WTC11 (cell line): Measurements from ENCODE around the gene PCNP. TPM values are rescaled to one million over a fixed set of nuclear protein-coding genes. Genes with fewer than 3 reads are reported as not detected.

Experiments used
- ATAC-seq: fragments of 200-7000 bp; cut with Tn5 transposase; 2 replicates; pipeline ENCODE4 v1.10.0; 2021; ENCODE audit warnings: mild to moderate bottlenecking, moderate library complexity
- CTCF ChIA-PET: fragments of 300-600 bp; sonication (Branson Sonifier 250); formaldehyde crosslinking; loops from one replicate; lab custom pipeline; 2021; ENCODE audit warnings: antibody characterized with exemption; lab: Charles Lee
- POLR2A ChIA-PET: fragments of 350-600 bp; sonication (Branson Sonifier 250); formaldehyde crosslinking; loops from one replicate; lab custom pipeline; 2021; ENCODE audit warnings: antibody characterized with exemption; lab: Charles Lee
- DNase-seq: peaks from one replicate; pipeline ENCODE4 v3.0.0; 2021; ENCODE audit warnings: low spot score
- H3K27ac Mint-ChIP-seq: 2 replicates; pipeline ENCODE4 v1.8.0; 2021; ENCODE audit warnings: mixed read lengths
- H3K27me3 Mint-ChIP-seq: 2 replicates; pipeline ENCODE4 v1.8.0; 2021; ENCODE audit warnings: low read depth, mild to moderate bottlenecking, moderate library complexity, mixed read lengths
- H3K36me3 Mint-ChIP-seq: 2 replicates; pipeline ENCODE4 v1.8.0; 2021; ENCODE audit warnings: mixed read lengths
- H3K4me1 Mint-ChIP-seq: 2 replicates; pipeline ENCODE4 v1.8.0; 2022; ENCODE audit warnings: mixed read lengths
- H3K4me3 Mint-ChIP-seq: 2 replicates; pipeline ENCODE4 v1.8.0; 2021; ENCODE audit warnings: mild to moderate bottlenecking, moderate library complexity, mixed read lengths
- H3K9me3 Mint-ChIP-seq: 2 replicates; pipeline ENCODE4 v1.8.0; 2021; ENCODE audit warnings: mixed read lengths
- AFF4 ChIP-seq: sonication (generic); formaldehyde crosslinking; IDR thresholded peaks from 2 replicates; pipeline ENCODE4 v1.8.1; 2023; ENCODE audit warnings: mild to moderate bottlenecking, missing genetic modification reagents, borderline replicate concordance
- ARID4B ChIP-seq: sonication (generic); formaldehyde crosslinking; IDR thresholded peaks from 2 replicates; pipeline ENCODE4 v1.8.0; 2023; ENCODE audit warnings: missing genetic modification reagents, mild to moderate bottlenecking, borderline replicate concordance
- ATF6 ChIP-seq: sonication (generic); formaldehyde crosslinking; IDR thresholded peaks from 2 replicates; pipeline ENCODE4 v1.8.1; 2023; ENCODE audit warnings: mild to moderate bottlenecking, missing genetic modification reagents
- E2F4 ChIP-seq: sonication (generic); formaldehyde crosslinking; IDR thresholded peaks from 2 replicates; pipeline ENCODE4 v1.8.1; 2022; ENCODE audit warnings: low read depth, mild to moderate bottlenecking, moderate library complexity, missing genetic modification reagents, borderline replicate concordance
- E2F5 ChIP-seq: sonication (generic); formaldehyde crosslinking; IDR thresholded peaks from 2 replicates; pipeline ENCODE4 v1.8.1; 2022; ENCODE audit warnings: mild to moderate bottlenecking, moderate library complexity, missing genetic modification reagents
- NR2C2 ChIP-seq: sonication (generic); formaldehyde crosslinking; IDR thresholded peaks from 2 replicates; pipeline ENCODE4 v1.8.0; 2022; ENCODE audit warnings: mild to moderate bottlenecking, missing genetic modification reagents
- PRRX2 ChIP-seq: fragments of 250-450 bp; sonication (Bioruptor Pico); IDR thresholded peaks from 2 replicates; pipeline ENCODE4 v1.8.0; 2021; ENCODE audit warnings: mild to moderate bottlenecking
- RELA ChIP-seq: sonication (generic); formaldehyde crosslinking; IDR thresholded peaks from 2 replicates; pipeline ENCODE4 v1.8.1; 2022; ENCODE audit warnings: missing genetic modification reagents, mild to moderate bottlenecking, borderline replicate concordance
- SP1 ChIP-seq: sonication (generic); formaldehyde crosslinking; conservative IDR thresholded peaks from 2 replicates; pipeline ENCODE4 v1.8.1; 2022; ENCODE audit warnings: missing genetic modification reagents
- TCF7 ChIP-seq: sonication (generic); formaldehyde crosslinking; IDR thresholded peaks from 2 replicates; pipeline ENCODE4 v1.8.0; 2022; ENCODE audit warnings: mild to moderate bottlenecking, low read depth, missing genetic modification reagents, moderate library complexity
- TEAD1 ChIP-seq: sonication (generic); formaldehyde crosslinking; IDR thresholded peaks from 2 replicates; pipeline ENCODE4 v1.8.0; 2022; ENCODE audit warnings: mild to moderate bottlenecking, missing genetic modification reagents
- TP53 ChIP-seq: sonication (generic); formaldehyde crosslinking; IDR thresholded peaks from 2 replicates; pipeline ENCODE4 v1.8.1; 2023; ENCODE audit warnings: mild to moderate bottlenecking, missing genetic modification reagents
- USF2 ChIP-seq: sonication (generic); formaldehyde crosslinking; IDR thresholded peaks from 2 replicates; pipeline ENCODE4 v1.8.1; 2023; ENCODE audit warnings: mild to moderate bottlenecking, missing genetic modification reagents, moderate library complexity
- ZBTB43 ChIP-seq: sonication (generic); formaldehyde crosslinking; IDR thresholded peaks from 2 replicates; pipeline ENCODE4 v1.8.1; 2023; ENCODE audit warnings: mild to moderate bottlenecking, missing genetic modification reagents
- ZNF121 ChIP-seq: sonication (generic); formaldehyde crosslinking; IDR thresholded peaks from 2 replicates; pipeline ENCODE4 v1.8.0; 2023; ENCODE audit warnings: missing genetic modification reagents
- ZNF138 ChIP-seq: sonication (generic); formaldehyde crosslinking; conservative IDR thresholded peaks from 2 replicates; pipeline ENCODE4 v1.8.1; 2022; ENCODE audit warnings: mild to moderate bottlenecking, moderate library complexity, missing genetic modification reagents
- ZNF263 ChIP-seq: sonication (generic); formaldehyde crosslinking; IDR thresholded peaks from 2 replicates; pipeline ENCODE4 v1.8.1; 2022; ENCODE audit warnings: low read depth, mild to moderate bottlenecking, moderate library complexity, missing genetic modification reagents
- ZNF317 ChIP-seq: sonication (generic); formaldehyde crosslinking; IDR thresholded peaks from 2 replicates; pipeline ENCODE4 v1.8.1; 2023; ENCODE audit warnings: low read depth, mild to moderate bottlenecking, moderate library complexity, missing genetic modification reagents, borderline replicate concordance
- total RNA-seq: library from RNA; stranded (reverse); gene quantifications from 3 replicates; pipeline ENCODE4 v1.2.3, GENCODE V29; 2021

PCNP gene
- total RNA-seq, 1 experiment from 2014 or later: 187 TPM

GRCh38 chr3:101619734-101620133, 45.8 kb downstream of the PCNP start:
- Mint-ChIP-seq H3K36me3 (peaks cover under 1% of the 10 kb centered on the region), H3K4me3 (no peak overlapping the region), H3K4me1 (no peaks in the 10 kb centered on the region), H3K27me3 (no peaks in the 10 kb centered on the region), H3K9me3 (peaks cover 10% of the 10 kb centered on the region), H3K27ac (no peak overlapping the region)
- ChIA-PET CTCF (no interaction called here), POLR2A (no interaction called here)
- no peak for TF ChIP-seq ZNF138 (CRISPR knock-in tag)
- no peak for TF ChIP-seq ZNF317
- TF ChIP-seq NR2C2 (CRISPR knock-in tag): no peak
- no peak for TF ChIP-seq TP53 (CRISPR knock-in tag)
- ATAC-seq: no peak
- DNase-seq: no peak

- peaks cover 7% of the 10 kb centered on the region; the same call in 1 of the 2 replicates for H3K4me1 Mint-ChIP-seq
- TF ChIP-seq ZNF263 (CRISPR knock-in tag) (no peak), PRRX2 (no peak), E2F5 (CRISPR knock-in tag) (no peak), ATF6 (no peak), RELA (CRISPR knock-in tag) (no peak), ZNF317 (no peak), E2F4 (CRISPR knock-in tag) (no peak), ZNF121 (CRISPR knock-in tag) (no peak), SP1 (CRISPR knock-in tag) (no peak), USF2 (CRISPR knock-in tag) (no peak), TCF7 (no peak), TP53 (CRISPR knock-in tag) (no peak), ZBTB43 (CRISPR knock-in tag) (no peak)
- no peak overlapping the region for H3K4me3 Mint-ChIP-seq
- peaks cover 17% of the 10 kb centered on the region for H3K9me3 Mint-ChIP-seq
- peaks cover 5% of the 10 kb centered on the region for H3K36me3 Mint-ChIP-seq
- H3K27me3 Mint-ChIP-seq: no peaks in the 10 kb centered on the region
- CTCF ChIA-PET: no interaction called here
- POLR2A ChIA-PET: interaction anchor here (1.0 kb wide), 1 partner anchor 54 kb away, joined by 3 read pairs; no protein-coding TSS in a partner anchor
- no peak overlapping the region for H3K27ac Mint-ChIP-seq
- no peak for DNase-seq
- ATAC-seq: no peak
Measured at GRCh38 chr3:101623656-101624055, 49.7 kb downstream of the PCNP start.

GRCh38 chr3:101624857-101625256, 50.9 kb downstream of the PCNP start:
- Mint-ChIP-seq H3K27me3 (no peaks in the 10 kb centered on the region), H3K4me1 (peaks cover 7% of the 10 kb centered on the region; the same call in 1 of the 2 replicates), H3K36me3 (peaks cover 5% of the 10 kb centered on the region), H3K9me3 (peaks cover 17% of the 10 kb centered on the region), H3K4me3 (no peak overlapping the region), H3K27ac (no peak overlapping the region)
- ATAC-seq: no peak
- ChIA-PET POLR2A (no interaction called here), CTCF (no interaction called here)
- DNase-seq: no peak
- no peak for TF ChIP-seq TEAD1
- TF ChIP-seq ARID4B (CRISPR knock-in tag): no peak
- TF ChIP-seq AFF4: no peak
